ENCODE data around the gene VPREB3. TPM values are rescaled to one million over a fixed set of nuclear protein-coding genes. Genes with fewer than 3 reads are reported as not detected.

Gene VPREB3
- total and polyA plus RNA-seq, 10 of the 15 experiments (the other 5 are each of a cell fraction or from before 2014, with no cell fraction given), result 0.75 to 79.5 (median 23.8) TPM

DNA sequence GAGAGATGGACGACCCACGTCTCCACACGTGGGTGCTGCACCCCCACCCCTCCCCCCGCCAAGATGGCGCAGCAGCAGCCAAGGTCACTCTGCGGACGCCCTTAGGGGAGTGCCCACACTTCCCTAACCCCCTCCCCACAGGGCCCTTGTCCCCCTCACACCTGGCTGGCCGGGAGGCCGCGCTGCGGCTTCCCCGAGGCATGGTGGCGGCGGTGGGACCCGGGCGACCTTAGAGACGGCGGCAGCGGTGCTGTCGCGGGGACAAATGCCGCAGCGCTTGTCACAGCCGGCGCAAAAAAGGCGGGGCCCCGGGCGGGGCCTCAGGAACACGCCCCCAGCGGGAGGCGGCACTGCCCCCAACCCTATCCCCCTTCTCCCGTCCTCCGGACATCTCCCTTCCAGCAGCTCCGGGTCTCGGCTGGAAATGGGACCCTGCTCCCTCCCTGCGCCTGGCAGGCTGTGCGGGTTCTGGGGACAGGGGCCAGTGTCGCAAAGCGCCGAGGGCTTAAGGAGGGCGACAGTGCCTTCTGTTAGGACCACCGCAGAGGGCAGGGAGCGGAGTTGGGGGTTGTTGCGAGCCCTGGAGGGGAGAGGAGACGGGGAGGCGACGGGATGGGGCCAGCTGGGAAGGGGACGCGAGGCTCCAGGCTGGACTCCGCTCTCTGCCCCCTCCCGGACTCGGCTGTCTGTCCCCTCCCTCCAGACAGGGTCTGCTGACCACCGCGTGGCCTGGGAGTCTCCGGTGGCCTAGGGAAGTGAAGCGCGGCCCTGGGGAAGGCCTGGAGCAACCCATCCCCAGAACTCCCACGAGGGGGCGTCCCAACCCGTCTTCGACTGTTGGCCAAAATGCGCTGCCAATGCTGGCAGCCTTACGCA, 13.7 kb upstream of the VPREB3 start, which contains the start of gene CHCHD10 (continued):
- TF ChIP-seq, protein P1, sequence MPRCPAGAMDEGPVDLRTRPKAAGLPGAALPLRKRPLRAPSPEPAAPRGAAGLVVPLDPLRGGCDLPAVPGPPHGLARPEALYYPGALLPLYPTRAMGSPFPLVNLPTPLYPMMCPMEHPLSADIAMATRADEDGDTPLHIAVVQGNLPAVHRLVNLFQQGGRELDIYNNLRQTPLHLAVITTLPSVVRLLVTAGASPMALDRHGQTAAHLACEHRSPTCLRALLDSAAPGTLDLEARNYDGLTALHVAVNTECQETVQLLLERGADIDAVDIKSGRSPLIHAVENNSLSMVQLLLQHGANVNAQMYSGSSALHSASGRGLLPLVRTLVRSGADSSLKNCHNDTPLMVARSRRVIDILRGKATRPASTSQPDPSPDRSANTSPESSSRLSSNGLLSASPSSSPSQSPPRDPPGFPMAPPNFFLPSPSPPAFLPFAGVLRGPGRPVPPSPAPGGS (IDR thresholded peaks at IDR 0.05; ENCODE audit: borderline replicate concordance, insufficient read depth, low read depth, low read length, poor library complexity, severe bottlenecking), result no peak
- TF ChIP-seq RCOR1 (conservative IDR thresholded peaks at IDR 0.05; ENCODE audit: low read depth, low read length) (no peak), TCF3 (IDR thresholded peaks at IDR 0.05; ENCODE audit: borderline replicate concordance, insufficient read depth, low read depth, low read length) (no peak), RAD51 (IDR thresholded peaks at IDR 0.05) (no peak), E2F8 (IDR thresholded peaks at IDR 0.05; ENCODE audit: low read depth, partially characterized antibody) (no peak), CEBPB (IDR thresholded peaks at IDR 0.05; ENCODE audit: borderline replicate concordance in 1 of 2, low read depth in 2 of 2, low read length in 2 of 2) (no peak), NFYB (IDR thresholded peaks at IDR 0.05; ENCODE audit: insufficient read depth, low read depth, low read length) (no peak), ZBTB11 (CRISPR knock-in tag; IDR thresholded peaks at IDR 0.05) (no peak), RFX5 (IDR thresholded peaks at IDR 0.05; ENCODE audit: low read depth, low read length) (no peak), PML (IDR thresholded peaks at IDR 0.05; ENCODE audit: low read length) (no peak), ZZZ3 (IDR thresholded peaks at IDR 0.05; ENCODE audit: control insufficient read depth, insufficient read length, low read depth) (no peak), ZSCAN29 (IDR thresholded peaks at IDR 0.05) (peak; percentile 89)
- TF ChIP-seq, protein P2, sequence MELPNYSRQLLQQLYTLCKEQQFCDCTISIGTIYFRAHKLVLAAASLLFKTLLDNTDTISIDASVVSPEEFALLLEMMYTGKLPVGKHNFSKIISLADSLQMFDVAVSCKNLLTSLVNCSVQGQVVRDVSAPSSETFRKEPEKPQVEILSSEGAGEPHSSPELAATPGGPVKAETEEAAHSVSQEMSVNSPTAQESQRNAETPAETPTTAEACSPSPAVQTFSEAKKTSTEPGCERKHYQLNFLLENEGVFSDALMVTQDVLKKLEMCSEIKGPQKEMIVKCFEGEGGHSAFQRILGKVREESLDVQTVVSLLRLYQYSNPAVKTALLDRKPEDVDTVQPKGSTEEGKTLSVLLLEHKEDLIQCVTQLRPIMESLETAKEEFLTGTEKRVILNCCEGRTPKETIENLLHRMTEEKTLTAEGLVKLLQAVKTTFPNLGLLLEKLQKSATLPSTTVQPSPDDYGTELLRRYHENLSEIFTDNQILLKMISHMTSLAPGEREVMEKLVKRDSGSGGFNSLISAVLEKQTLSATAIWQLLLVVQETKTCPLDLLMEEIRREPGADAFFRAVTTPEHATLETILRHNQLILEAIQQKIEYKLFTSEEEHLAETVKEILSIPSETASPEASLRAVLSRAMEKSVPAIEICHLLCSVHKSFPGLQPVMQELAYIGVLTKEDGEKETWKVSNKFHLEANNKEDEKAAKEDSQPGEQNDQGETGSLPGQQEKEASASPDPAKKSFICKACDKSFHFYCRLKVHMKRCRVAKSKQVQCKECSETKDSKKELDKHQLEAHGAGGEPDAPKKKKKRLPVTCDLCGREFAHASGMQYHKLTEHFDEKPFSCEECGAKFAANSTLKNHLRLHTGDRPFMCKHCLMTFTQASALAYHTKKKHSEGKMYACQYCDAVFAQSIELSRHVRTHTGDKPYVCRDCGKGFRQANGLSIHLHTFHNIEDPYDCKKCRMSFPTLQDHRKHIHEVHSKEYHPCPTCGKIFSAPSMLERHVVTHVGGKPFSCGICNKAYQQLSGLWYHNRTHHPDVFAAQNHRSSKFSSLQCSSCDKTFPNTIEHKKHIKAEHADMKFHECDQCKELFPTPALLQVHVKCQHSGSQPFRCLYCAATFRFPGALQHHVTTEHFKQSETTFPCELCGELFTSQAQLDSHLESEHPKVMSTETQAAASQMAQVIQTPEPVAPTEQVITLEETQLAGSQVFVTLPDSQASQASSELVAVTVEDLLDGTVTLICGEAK (IDR thresholded peaks at IDR 0.05; ENCODE audit: borderline replicate concordance), result no peak
- TF ChIP-seq, protein P3, sequence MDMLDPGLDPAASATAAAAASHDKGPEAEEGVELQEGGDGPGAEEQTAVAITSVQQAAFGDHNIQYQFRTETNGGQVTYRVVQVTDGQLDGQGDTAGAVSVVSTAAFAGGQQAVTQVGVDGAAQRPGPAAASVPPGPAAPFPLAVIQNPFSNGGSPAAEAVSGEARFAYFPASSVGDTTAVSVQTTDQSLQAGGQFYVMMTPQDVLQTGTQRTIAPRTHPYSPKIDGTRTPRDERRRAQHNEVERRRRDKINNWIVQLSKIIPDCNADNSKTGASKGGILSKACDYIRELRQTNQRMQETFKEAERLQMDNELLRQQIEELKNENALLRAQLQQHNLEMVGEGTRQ (IDR thresholded peaks at IDR 0.05; ENCODE audit: borderline replicate concordance, low read depth, low read length), result no peak

Measured in GM12878 (cell line).